Liver (tissue), 9 donors: Measurements from ENCODE around the gene LYRM7. TPM values are rescaled to one million over a fixed set of nuclear protein-coding genes. Genes with fewer than 3 reads are reported as not detected.

Experiments
- DNase-seq: peaks from one replicate; pipeline ENCODE4 v3.0.0-alpha.2; 2017; ENCODE audit warnings: low spot score
- H3K27ac ChIP-seq, 2 donors: one replicate each; pipeline ENCODE4 v1.7.0; 2013; ENCODE audit warnings: inconsistent platforms in 2 of 2, low read length in 2 of 2, control low read depth in 1 of 2, low read depth in 1 of 2, mild to moderate bottlenecking in 1 of 2
- H3K27me3 ChIP-seq, 4 donors: one replicate each; pipeline versions ENCODE4 v1.6.1 to v1.7.0; 2013; ENCODE audit warnings: low read length in 3 of 4, inconsistent platforms in 1 of 4, mild to moderate bottlenecking in 1 of 4, moderate library complexity in 1 of 4; ENCODE audit not compliant: control insufficient read depth in 4 of 4, insufficient read depth in 4 of 4
- H3K36me3 ChIP-seq, 4 donors: one replicate each; pipeline versions ENCODE4 v1.6.1 to v1.7.0; 2013; ENCODE audit warnings: low read length in 3 of 4, mild to moderate bottlenecking in 3 of 4, low read depth in 1 of 4, moderate library complexity in 1 of 4; ENCODE audit not compliant: control insufficient read depth in 4 of 4, insufficient read depth in 3 of 4
- H3K4me1 ChIP-seq, 4 donors: one replicate each; pipeline versions ENCODE4 v1.6.1 to v1.7.0; 2013; ENCODE audit warnings: low read length in 3 of 4, mild to moderate bottlenecking in 3 of 4, moderate library complexity in 1 of 4; ENCODE audit not compliant: control insufficient read depth in 4 of 4, insufficient read depth in 4 of 4
- H3K4me3 ChIP-seq, 3 donors: one replicate each; pipeline versions ENCODE4 v1.6.1 to v1.7.0; 2013; ENCODE audit warnings: low read length in 3 of 3, control low read depth in 1 of 3, low read depth in 1 of 3, mild to moderate bottlenecking in 1 of 3
- H3K9ac ChIP-seq, 2 donors: one replicate each; pipeline ENCODE4 v1.7.0; 2013; ENCODE audit warnings: low read length in 2 of 2, mild to moderate bottlenecking in 2 of 2, moderate library complexity in 2 of 2, control low read depth in 1 of 2, low read depth in 1 of 2
- H3K9me3 ChIP-seq, 4 donors: one replicate each; pipeline versions ENCODE4 v1.6.1 to v1.7.0; 2013; ENCODE audit warnings: low read length in 3 of 4; ENCODE audit not compliant: control insufficient read depth in 4 of 4
- ATF3 ChIP-seq: IDR thresholded peaks from 2 replicates; pipeline ENCODE4 v1.6.1; 2016; ENCODE audit warnings: antibody characterized with exemption
- CTCF ChIP-seq: fragments of 150-350 bp; IDR thresholded peaks from 2 replicates; pipeline ENCODE4 v1.5.1; 2017; ENCODE audit warnings: improper control_type of control experiment, low read depth, low read length; ENCODE audit not compliant: missing input control
- EGR1 ChIP-seq, 2 donors: IDR thresholded peaks; 2 replicates each; pipeline ENCODE4 v1.6.1; 2016 to 2018; ENCODE audit warnings: antibody characterized with exemption in 2 of 2, low read depth in 2 of 2
- FOXA1 ChIP-seq: IDR thresholded peaks from 2 replicates; pipeline ENCODE4 v1.6.1; 2016; ENCODE audit warnings: antibody characterized with exemption
- FOXA2 ChIP-seq: IDR thresholded peaks from 2 replicates; pipeline ENCODE4 v1.6.1; 2016; ENCODE audit warnings: antibody characterized with exemption
- GABPA ChIP-seq, 2 donors: IDR thresholded peaks in 1 of 2; conservative IDR thresholded peaks in 1 of 2; 2 replicates each; pipeline ENCODE4 v1.6.1; 2016; ENCODE audit warnings: antibody characterized with exemption in 2 of 2, mild to moderate bottlenecking in 1 of 2, moderate library complexity in 1 of 2
- HNF4A ChIP-seq, 2 donors: conservative IDR thresholded peaks; 2 replicates each; pipeline ENCODE4 v1.6.1; 2016; ENCODE audit warnings: antibody characterized with exemption in 2 of 2, mild to moderate bottlenecking in 2 of 2
- HNF4G ChIP-seq: IDR thresholded peaks from 2 replicates; pipeline ENCODE4 v1.6.1; 2016; ENCODE audit warnings: antibody characterized with exemption
- JUND ChIP-seq, 2 donors: IDR thresholded peaks; 2 replicates each; pipeline ENCODE4 v1.6.1; 2016; ENCODE audit warnings: antibody characterized with exemption in 2 of 2
- MAX ChIP-seq: IDR thresholded peaks from 2 replicates; pipeline ENCODE4 v1.6.1; 2016; ENCODE audit warnings: antibody characterized with exemption
- NR2F2 ChIP-seq: IDR thresholded peaks from 2 replicates; pipeline ENCODE4 v1.6.1; 2016; ENCODE audit warnings: antibody characterized with exemption
- RAD21 ChIP-seq, 2 donors: IDR thresholded peaks; 2 replicates each; pipeline ENCODE4 v1.6.1; 2016; ENCODE audit warnings: antibody characterized with exemption in 2 of 2, mild to moderate bottlenecking in 2 of 2
- REST ChIP-seq: IDR thresholded peaks from 2 replicates; pipeline ENCODE4 v1.6.1; 2016; ENCODE audit warnings: antibody characterized with exemption, mild to moderate bottlenecking
- RXRA ChIP-seq, 2 donors: IDR thresholded peaks; 2 replicates each; pipeline ENCODE4 v1.6.1; 2017 to 2018; ENCODE audit warnings: antibody characterized with exemption in 2 of 2, mild to moderate bottlenecking in 1 of 2
- SP1 ChIP-seq: IDR thresholded peaks from 2 replicates; pipeline ENCODE4 v1.6.1; 2018; ENCODE audit warnings: antibody characterized with exemption, mild to moderate bottlenecking
- TAF1 ChIP-seq: conservative IDR thresholded peaks from 2 replicates; pipeline ENCODE4 v1.6.1; 2016; ENCODE audit warnings: antibody characterized with exemption, mild to moderate bottlenecking
- YY1 ChIP-seq: IDR thresholded peaks from 2 replicates; pipeline ENCODE4 v1.6.1; 2016; ENCODE audit warnings: antibody characterized with exemption, mild to moderate bottlenecking
- ZBTB33 ChIP-seq: IDR thresholded peaks from 2 replicates; pipeline ENCODE4 v1.6.1; 2016; ENCODE audit warnings: antibody characterized with exemption
- WGBS: extraction: QIAGEN DNeasy Blood & Tissue Kit; methylation state at CpG from one replicate; pipeline ENCODE4 v1.1.7; 2013; 5-methylcytosine and 5-hydroxymethylcytosine counted together
- polyA plus RNA-seq, 2 donors: library from polyadenylated mRNA; stranded (reverse) in 1 of 2; unstranded in 1 of 2; fragments of 200-250 nt in 1 of 2; fragments of >200 nt in 1 of 2; fragmentation: Nextera tagmentation in 1 of 2; extraction: Ambion mirVana in 1 of 2; gene quantifications; one replicate each; pipeline versions ENCODE4 v1.2.1 to v1.2.3, GENCODE V29; 2013 to 2015
- total RNA-seq, 2 donors: library from RNA; depleted of rRNA; stranded (reverse); fragments of >200 nt; gene quantifications; one replicate each; pipeline ENCODE4 v1.2.3, GENCODE V29; 2014
- donor health status: healthy.
- donor health status: healthy.
- donor health status: healthy.
- donor health status: healthy.
- donor health status: healthy.

The LYRM7 gene
- total and polyA plus RNA-seq, 4 donors = 2.3 to 7.5 (median 5.8) TPM

- no peak overlapping the region for H3K4me3 ChIP-seq
- no peak for TF ChIP-seq JUND (IDR thresholded peaks at IDR 0.05)
- no peak for TF ChIP-seq TAF1
- TF ChIP-seq SP1 = no peak
- TF ChIP-seq GABPA (IDR thresholded peaks at IDR 0.05 in 1 of 2, conservative IDR thresholded peaks at IDR 0.05 in 1 of 2) = no peak
- TF ChIP-seq FOXA2 = no peak
- TF ChIP-seq EGR1 (IDR thresholded peaks at IDR 0.05; ENCODE audit: low read depth in 2 of 2) = no peak
- no peak for TF ChIP-seq YY1
- no peak for TF ChIP-seq CTCF
- no peak for TF ChIP-seq ATF3
- TF ChIP-seq HNF4G = no peak
- TF ChIP-seq REST = no peak
- TF ChIP-seq FOXA1 = no peak
- TF ChIP-seq HNF4A (conservative IDR thresholded peaks at IDR 0.05) = no peak
- no peak for TF ChIP-seq RAD21 (IDR thresholded peaks at IDR 0.05)
- TF ChIP-seq ZBTB33 = no peak
- TF ChIP-seq RXRA (IDR thresholded peaks at IDR 0.05) = no peak
- TF ChIP-seq MAX = no peak
- TF ChIP-seq NR2F2 = no peak
- H3K9me3 ChIP-seq = no peaks in the 10 kb centered on the region
- DNase-seq = no peak
- peaks cover 4 to 23% (median 20%) of the 10 kb centered on the region in 4 donors for H3K4me1 ChIP-seq
- H3K9ac ChIP-seq = no peak overlapping the region
- WGBS = 95% methylated on average over 5 of the region's 5 CpGs
- H3K27ac ChIP-seq = no peak overlapping the region
- H3K36me3 ChIP-seq = peaks cover 0 to 1% (median 0%) of the 10 kb centered on the region in 4 donors
- H3K27me3 ChIP-seq = no peaks in the 10 kb centered on the region
Observed at GRCh38 chr5:131167615-131168014, 3.1 kb upstream of the LYRM7 start.
